ENCODE data around the gene KEL.

Gene KEL

GRCh38 chr7:142961595-142961972 lies 579 bp downstream of the KEL start:
- DNase-seq (ENCODE audit: low read depth, low spot score) = no peak

GRCh38 chr7:142960955-142961512 lies 1.1 kb downstream of the KEL start:
- DNase-seq (ENCODE audit: low read depth, low spot score) = no peak

GRCh38 chr7:142959202-142959601 lies 3.0 kb downstream of the KEL start:
- DNase-seq (ENCODE audit: low read depth, low spot score) = no peak

- no peak for DNase-seq (ENCODE audit: low read depth, low spot score)
These were observed 4.4 kb downstream of the KEL start for GRCh38 chr7:142957723-142958122.

- no peak for DNase-seq (ENCODE audit: low read depth, low spot score)
These were observed 5.1 kb downstream of the KEL start for GRCh38 chr7:142956951-142957623.

GRCh38 chr7:142954680-142955268 lies 7.4 kb downstream of the KEL start:
- DNase-seq (ENCODE audit: low read depth, low spot score) = no peak

GRCh38 chr7:142950235-142950634 lies 11.9 kb downstream of the KEL start:
- DNase-seq (ENCODE audit: low read depth, low spot score) = no peak

- no peak for DNase-seq (ENCODE audit: low read depth, low spot score)
These were observed 13.6 kb downstream of the KEL start for GRCh38 chr7:142948603-142949002.

GRCh38 chr7:142945001-142945400 lies 17.2 kb downstream of the KEL start:
- no peak for DNase-seq (ENCODE audit: low read depth, low spot score)

- no peak for DNase-seq (ENCODE audit: low read depth, low spot score)
These were observed 18.4 kb downstream of the KEL start for GRCh38 chr7:142943706-142944268.

GRCh38 chr7:142942746-142943145 lies 19.4 kb downstream of the KEL start:
- DNase-seq (ENCODE audit: low read depth, low spot score) = no peak

- DNase-seq (ENCODE audit: low read depth, low spot score) = no peak
These were observed 20.6 kb downstream of the KEL start for GRCh38 chr7:142941541-142941940.

- no peak for DNase-seq (ENCODE audit: low read depth, low spot score)
These were observed 21.1 kb downstream of the KEL start for GRCh38 chr7:142940966-142941535.

GRCh38 chr7:142939226-142939910 lies 22.8 kb downstream of the KEL start, which contains the start of gene LLCFC1:
Gene LLCFC1 (plus strand): TSS chr7:142939484. CDS start chr7:142939622, 138 bp downstream.
- no peak for DNase-seq (ENCODE audit: low read depth, low spot score)

GRCh38 chr7:142938611-142939010 lies 23.6 kb downstream of the KEL start:
- DNase-seq (ENCODE audit: low read depth, low spot score) = no peak

GRCh38 chr7:142935941-142936565 lies 26.1 kb downstream of the KEL start:
- DNase-seq (ENCODE audit: low read depth, low spot score) = no peak

- no peak for DNase-seq (ENCODE audit: low read depth, low spot score)
These were observed 28.1 kb downstream of the KEL start for GRCh38 chr7:142934056-142934455.

GRCh38 chr7:142933624-142934023 lies 28.5 kb downstream of the KEL start, which contains the start of gene TRPV5:
Gene TRPV5 (minus strand): TSS chr7:142933746. CDS start chr7:142933459, 287 bp downstream.
- no peak for DNase-seq (ENCODE audit: low read depth, low spot score)

GRCh38 chr7:142933092-142933475 lies 29.1 kb downstream of the KEL start:
- DNase-seq (ENCODE audit: low read depth, low spot score) = no peak

- no peak for DNase-seq (ENCODE audit: low read depth, low spot score)
These were observed 29.6 kb downstream of the KEL start for GRCh38 chr7:142932386-142933091.
